ENCODE data around the gene TENT5C. TPM values are rescaled to one million over a fixed set of nuclear protein-coding genes. Genes with fewer than 3 reads are reported as not detected.
"Not testable (repeated sequence)": the region's sequence is repeated elsewhere in the genome, so short reads cannot be mapped to it uniquely, and the experiment has no call there.

The TENT5C gene
- total RNA-seq = 4.9 and 5.2 TPM in 2 replicates

DNA sequence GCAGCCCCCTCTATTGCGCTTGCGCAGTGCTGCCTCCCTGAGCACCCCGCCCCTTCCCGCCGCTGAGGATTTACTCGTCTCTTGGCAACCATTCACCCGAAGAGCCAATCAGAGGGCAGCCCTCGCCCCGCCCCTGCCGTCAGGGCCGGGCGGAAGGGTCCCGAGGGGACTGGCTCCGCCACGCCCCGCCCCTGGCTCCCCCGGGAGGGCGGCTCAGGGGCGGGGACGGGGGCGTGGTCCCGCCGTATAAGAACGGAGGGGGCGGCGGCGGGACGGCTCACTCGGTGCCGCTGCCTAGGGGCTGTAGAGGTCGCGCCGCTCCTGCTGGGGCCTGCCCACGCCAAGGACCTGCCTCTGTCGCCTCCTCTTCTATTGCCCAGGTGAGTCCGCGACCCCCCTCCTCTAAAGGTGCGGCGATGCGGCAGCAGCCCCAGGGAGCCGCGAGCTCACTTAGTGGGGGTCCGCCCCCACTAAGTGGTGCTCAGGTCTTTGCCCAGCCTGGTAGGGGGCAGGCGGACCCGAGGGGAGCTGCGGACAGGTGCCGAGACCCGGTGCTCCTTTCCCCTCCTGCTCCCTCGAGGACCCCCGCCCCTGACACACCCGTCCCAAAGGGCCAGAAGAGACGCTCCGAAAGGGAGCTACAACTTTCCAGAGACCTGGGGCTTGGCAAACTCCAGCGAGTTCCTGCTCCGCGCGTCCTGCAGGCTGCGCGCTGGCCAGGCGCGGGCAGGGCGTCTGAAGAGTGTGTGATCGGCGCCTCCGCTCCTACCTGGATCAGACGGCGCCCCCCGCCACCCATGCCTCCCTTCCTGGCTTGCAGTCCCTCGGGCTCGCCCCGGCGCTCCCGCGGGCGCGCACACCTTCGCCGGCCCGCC lies at the start of gene TENT5C:
TENT5C (plus strand) TSS at position 275 of the 875 bp plus-strand sequence. CDS start 16,821 bp downstream, outside the sequence.
- Mint-ChIP-seq H3K27ac (peak within 1 kb of the TSS; percentile 80), H3K27me3 (ENCODE audit: insufficient read depth) (peaks cover 26% of the 10 kb centered on the region), H3K9me3 (no peaks in the 10 kb centered on the region), H3K36me3 (ENCODE audit: low read depth) (peaks cover 25% of the 10 kb centered on the region), H3K4me1 (ENCODE audit: low read depth) (peaks cover 56% of the 10 kb centered on the region), H3K4me3 (peak within 1 kb of the TSS; percentile 91)
- DNase-seq (ENCODE audit: low spot score) = peak; percentile 98
- intact Hi-C loops (cut with micrococcal nuclease) = loop anchor here (1.0 to 10.0 kb wide), 12 partner anchors 12 to 841 kb away; partner anchors contain the start of genes GDAP2, MAN1A2, TTF2 and WDR3

DNA sequence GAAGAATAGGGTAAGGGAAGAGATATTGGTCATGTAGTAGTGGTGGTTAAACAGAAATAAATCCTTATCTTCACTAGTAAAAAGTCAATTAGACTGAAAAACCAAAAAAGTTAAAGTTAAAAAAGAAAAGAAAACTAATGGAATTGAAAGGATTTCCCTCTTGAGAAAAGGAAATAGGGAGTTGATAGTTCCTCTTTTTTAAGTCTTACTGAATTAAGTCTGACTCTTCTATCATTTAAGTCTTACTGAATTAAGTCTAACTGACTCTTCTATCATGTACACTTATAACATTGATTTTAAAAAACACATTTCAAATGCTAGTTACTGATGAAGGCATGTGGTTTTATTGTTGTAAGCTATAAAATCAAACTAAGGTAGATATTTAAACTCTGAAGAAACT lies 49.5 kb upstream of the TENT5C start:
- Mint-ChIP-seq H3K4me3 (no peak overlapping the region), H3K27ac (no peak overlapping the region), H3K9me3 (peaks cover 11% of the 10 kb centered on the region), H3K36me3 (ENCODE audit: low read depth) (no peaks in the 10 kb centered on the region), H3K27me3 (ENCODE audit: insufficient read depth) (peaks cover 20% of the 10 kb centered on the region), H3K4me1 (ENCODE audit: low read depth) (no peaks in the 10 kb centered on the region)
- no peak for DNase-seq (ENCODE audit: low spot score)
- intact Hi-C loops (cut with micrococcal nuclease) = no loop called here

DNA sequence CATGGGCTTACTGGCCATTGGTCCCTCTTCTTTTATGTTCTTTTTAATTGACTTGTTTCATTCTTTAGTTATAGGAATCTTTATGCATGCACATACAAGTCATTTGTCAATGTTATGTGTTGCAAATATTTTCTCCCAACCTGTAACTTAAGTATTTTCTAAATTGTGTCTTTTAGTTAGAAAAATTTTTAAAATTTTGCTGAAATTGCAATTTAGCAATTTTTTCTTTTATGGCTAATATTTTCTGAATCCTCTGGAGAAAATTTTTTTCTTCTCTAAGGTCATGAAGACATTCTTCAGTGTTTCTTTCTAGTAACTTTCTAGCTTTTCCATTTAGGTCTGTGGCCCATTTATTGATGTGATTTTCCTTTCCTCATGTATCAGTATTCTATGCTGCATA lies 48.9 kb upstream of the TENT5C start:
- peaks cover 20% of the 10 kb centered on the region for H3K27me3 Mint-ChIP-seq (ENCODE audit: insufficient read depth)
- no peaks in the 10 kb centered on the region for H3K4me1 Mint-ChIP-seq (ENCODE audit: low read depth)
- intact Hi-C loops (cut with micrococcal nuclease) = no loop called here
- H3K4me3 Mint-ChIP-seq = no peak overlapping the region
- H3K36me3 Mint-ChIP-seq (ENCODE audit: low read depth) = no peaks in the 10 kb centered on the region
- no peak overlapping the region for H3K27ac Mint-ChIP-seq
- peaks cover 11% of the 10 kb centered on the region for H3K9me3 Mint-ChIP-seq
- DNase-seq (ENCODE audit: low spot score) = no peak

DNA sequence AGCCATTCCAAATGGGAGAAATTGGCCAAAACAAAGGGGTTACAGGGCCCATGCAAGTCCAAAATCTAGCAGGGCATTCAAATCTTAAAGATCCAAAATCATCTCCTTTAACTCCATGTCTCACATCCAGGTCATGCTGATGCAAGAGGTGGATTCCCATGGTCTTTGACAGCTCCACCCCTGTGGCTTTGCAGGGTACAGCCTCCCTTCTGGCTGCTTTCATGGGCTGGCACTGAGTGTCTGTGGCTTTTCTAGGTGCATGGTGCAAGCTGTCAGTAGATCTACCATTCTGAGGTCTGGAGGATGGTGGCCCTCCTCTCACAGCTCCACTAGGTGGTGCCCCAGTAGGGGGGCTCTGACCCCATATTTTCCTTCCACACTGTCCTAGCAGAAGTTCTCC lies 47.4 kb upstream of the TENT5C start:
- H3K27me3 Mint-ChIP-seq (ENCODE audit: insufficient read depth) = peaks cover 18% of the 10 kb centered on the region
- DNase-seq (ENCODE audit: low spot score); H3K36me3 Mint-ChIP-seq (ENCODE audit: low read depth); H3K27ac Mint-ChIP-seq; H3K4me1 Mint-ChIP-seq (ENCODE audit: low read depth); intact Hi-C loops (cut with micrococcal nuclease); H3K4me3 Mint-ChIP-seq: not testable (repeated sequence)
- H3K9me3 Mint-ChIP-seq = peaks cover 11% of the 10 kb centered on the region

DNA sequence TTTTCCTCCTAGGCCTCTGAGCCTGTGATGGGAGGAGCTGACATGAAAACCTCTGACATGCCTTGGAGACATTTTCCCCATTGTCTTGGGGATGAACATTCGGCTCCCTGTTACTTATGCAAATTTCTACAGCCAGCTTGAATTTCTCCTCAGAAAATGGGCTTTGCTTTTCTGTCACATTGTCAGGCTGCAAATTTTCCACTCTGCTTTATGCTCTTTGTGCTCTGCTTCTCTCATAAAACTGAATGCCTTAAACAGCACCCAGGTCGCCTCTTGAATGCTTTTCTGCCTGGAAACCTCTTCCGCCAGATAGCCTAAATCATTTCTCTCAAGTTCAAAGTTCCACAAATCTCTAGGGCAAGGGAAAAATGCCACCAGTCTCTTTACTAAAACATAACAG lies 46.7 kb upstream of the TENT5C start:
- intact Hi-C loops (cut with micrococcal nuclease) = no loop called here
- DNase-seq (ENCODE audit: low spot score) = no peak
- peaks cover 11% of the 10 kb centered on the region for H3K9me3 Mint-ChIP-seq
- H3K27me3 Mint-ChIP-seq (ENCODE audit: insufficient read depth) = peaks cover 18% of the 10 kb centered on the region
- no peaks in the 10 kb centered on the region for H3K36me3 Mint-ChIP-seq (ENCODE audit: low read depth)
- no peaks in the 10 kb centered on the region for H3K4me1 Mint-ChIP-seq (ENCODE audit: low read depth)
- H3K4me3 Mint-ChIP-seq = no peak overlapping the region
- H3K27ac Mint-ChIP-seq = no peak overlapping the region

DNA sequence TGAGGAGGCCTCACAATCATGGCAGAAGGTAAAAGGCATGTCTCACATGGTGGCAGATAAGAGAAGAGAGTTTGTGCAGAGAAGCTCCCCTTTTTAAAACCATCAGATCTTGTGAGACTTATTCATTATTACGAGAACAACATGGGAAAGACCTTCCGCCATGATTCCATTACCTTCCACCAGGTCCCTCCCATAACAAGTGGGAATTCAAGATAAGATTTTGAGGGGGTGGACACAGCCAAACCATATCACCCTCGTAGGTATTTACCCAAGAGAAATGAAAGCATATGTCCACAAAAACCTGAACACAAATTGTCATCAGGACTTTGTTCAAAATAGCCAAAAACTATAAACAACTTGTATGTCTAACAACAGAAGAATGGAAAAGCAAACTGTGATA lies 45.9 kb upstream of the TENT5C start:
- no peak for DNase-seq (ENCODE audit: low spot score)
- Mint-ChIP-seq H3K4me3 (no peak overlapping the region), H3K9me3 (peaks cover 11% of the 10 kb centered on the region), H3K36me3 (ENCODE audit: low read depth) (no peaks in the 10 kb centered on the region), H3K27ac (no peak overlapping the region), H3K27me3 (ENCODE audit: insufficient read depth) (peaks cover 20% of the 10 kb centered on the region), H3K4me1 (ENCODE audit: low read depth) (peaks cover 5% of the 10 kb centered on the region)
- intact Hi-C loops (cut with micrococcal nuclease) = no loop called here

DNA sequence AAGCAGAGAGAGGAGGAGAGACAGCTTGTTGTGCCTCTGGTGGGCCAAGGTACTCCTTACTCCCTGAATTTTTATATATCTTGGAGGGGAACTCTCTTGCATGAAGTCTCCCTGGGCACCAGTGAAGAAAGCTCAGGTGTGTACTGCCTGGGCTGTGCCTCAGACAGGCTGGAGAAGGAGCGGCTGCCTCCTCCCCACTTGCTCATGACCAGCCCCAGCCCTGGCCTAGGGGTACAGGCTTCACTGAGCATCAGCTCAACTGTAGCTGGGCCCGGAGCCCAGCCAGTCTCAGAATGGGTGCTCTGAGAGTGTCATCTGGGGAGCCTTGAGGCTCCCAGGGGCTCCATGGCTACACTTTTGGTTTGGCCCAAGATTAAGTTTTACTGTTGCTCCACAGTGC lies 44.8 kb upstream of the TENT5C start:
- H3K4me3 Mint-ChIP-seq = no peak overlapping the region
- no peak overlapping the region for H3K27ac Mint-ChIP-seq
- no peaks in the 10 kb centered on the region for H3K36me3 Mint-ChIP-seq (ENCODE audit: low read depth)
- peaks cover 16% of the 10 kb centered on the region for H3K27me3 Mint-ChIP-seq (ENCODE audit: insufficient read depth)
- H3K9me3 Mint-ChIP-seq = peaks cover 11% of the 10 kb centered on the region
- DNase-seq (ENCODE audit: low spot score) = no peak
- intact Hi-C loops (cut with micrococcal nuclease) = no loop called here
- peaks cover 5% of the 10 kb centered on the region for H3K4me1 Mint-ChIP-seq (ENCODE audit: low read depth)

DNA sequence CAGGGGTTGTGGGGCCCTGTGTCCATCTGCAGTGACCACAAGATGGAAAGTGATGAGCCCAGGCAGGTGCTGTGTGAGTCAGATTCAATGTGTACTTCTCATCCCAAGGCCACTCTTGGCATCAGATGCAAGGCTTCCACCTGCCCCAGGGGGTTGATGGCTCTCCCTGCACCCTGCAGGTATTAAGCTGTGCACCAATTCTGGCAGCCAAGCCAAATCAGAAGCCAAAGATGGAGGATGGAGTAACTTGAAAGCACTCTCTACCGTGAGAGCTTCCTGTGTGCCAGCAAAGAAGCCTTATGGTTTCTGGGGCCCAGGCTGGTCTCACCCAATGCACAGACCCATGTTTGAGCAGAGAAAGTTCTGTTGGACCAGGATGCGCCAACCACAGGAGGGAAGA lies 44.3 kb upstream of the TENT5C start:
- Mint-ChIP-seq H3K4me1 (ENCODE audit: low read depth) (peaks cover 5% of the 10 kb centered on the region), H3K27me3 (ENCODE audit: insufficient read depth) (peaks cover 14% of the 10 kb centered on the region), H3K4me3 (no peak overlapping the region), H3K27ac (no peak overlapping the region), H3K9me3 (peaks cover 11% of the 10 kb centered on the region), H3K36me3 (ENCODE audit: low read depth) (no peaks in the 10 kb centered on the region)
- DNase-seq (ENCODE audit: low spot score) = no peak
- intact Hi-C loops (cut with micrococcal nuclease) = no loop called here

DNA sequence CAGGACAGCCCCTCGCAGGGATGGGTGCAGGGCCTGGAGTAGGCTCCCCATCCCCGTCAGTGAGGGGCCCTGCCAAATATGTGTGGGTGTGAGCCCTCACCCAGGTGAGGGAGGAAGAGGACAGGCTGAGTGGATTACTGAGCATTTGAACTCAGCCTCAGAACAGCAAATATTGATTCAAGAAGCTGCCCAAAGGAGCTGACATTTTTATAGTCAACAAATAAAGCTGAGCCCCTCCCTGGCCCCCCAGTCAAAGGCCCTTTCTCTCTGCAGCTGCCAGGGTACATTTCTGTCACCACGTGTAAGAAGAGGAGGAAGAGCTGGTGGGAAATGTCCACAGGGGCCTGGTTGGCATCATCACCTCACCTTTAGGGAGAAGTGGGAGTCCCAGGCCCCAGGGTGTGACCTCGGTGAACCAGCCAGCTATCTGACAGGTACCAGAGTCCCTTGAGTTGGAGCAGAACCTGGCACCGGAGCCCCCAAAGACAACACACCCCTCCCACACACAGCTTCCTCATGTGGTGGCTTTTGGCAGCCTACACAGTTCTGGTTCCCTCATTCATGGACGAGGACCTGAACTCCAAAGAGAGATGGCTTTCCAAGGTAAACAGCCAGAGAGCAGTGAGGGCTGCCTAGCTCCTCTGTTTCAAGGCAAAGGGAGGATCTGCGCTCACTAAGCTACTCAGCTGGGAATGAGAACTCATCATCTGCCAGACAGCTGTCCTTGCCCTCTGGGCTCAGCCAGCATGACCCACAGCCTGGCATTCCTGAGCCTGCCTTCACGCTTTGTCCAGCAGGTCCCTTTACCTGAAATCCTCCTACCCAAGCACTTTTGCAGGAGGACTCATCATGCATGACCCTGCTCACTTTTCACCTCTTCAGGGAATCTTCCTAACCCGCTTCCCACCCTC lies 43.0 kb upstream of the TENT5C start:
- Mint-ChIP-seq H3K27ac (no peak overlapping the region), H3K4me1 (ENCODE audit: low read depth) (peaks cover 5% of the 10 kb centered on the region)
- DNase-seq (ENCODE audit: low spot score) = no peak

DNA sequence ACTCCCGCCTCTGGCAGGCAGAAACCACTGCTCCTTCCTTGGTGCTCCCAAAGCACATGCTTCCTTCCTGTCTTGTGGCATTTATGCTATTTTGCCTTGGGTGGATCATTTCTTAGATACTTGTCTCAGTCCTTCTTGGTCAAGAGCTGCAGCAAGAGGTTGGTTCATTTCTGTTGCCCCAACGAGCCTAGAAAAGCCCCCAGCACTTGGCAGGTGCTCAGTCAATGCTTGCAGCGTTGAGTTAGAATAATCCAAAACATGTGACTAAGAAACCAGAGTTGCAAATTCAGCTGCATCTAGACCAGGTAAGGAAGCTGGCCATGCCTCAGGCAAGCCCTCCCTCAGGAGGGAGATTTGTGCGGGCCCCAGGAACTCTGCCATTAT lies 42.4 kb upstream of the TENT5C start:
- no peak overlapping the region for H3K4me3 Mint-ChIP-seq
- H3K27me3 Mint-ChIP-seq (ENCODE audit: insufficient read depth) = peaks cover 10% of the 10 kb centered on the region
- no peaks in the 10 kb centered on the region for H3K36me3 Mint-ChIP-seq (ENCODE audit: low read depth)
- intact Hi-C loops (cut with micrococcal nuclease) = no loop called here
- no peak overlapping the region for H3K27ac Mint-ChIP-seq
- peaks cover 6% of the 10 kb centered on the region for H3K9me3 Mint-ChIP-seq
- no peak for DNase-seq (ENCODE audit: low spot score)
- H3K4me1 Mint-ChIP-seq (ENCODE audit: low read depth) = peaks cover 5% of the 10 kb centered on the region

More for the DNA sequence above, 43.0 kb upstream of the TENT5C start:
- Mint-ChIP-seq H3K36me3 (ENCODE audit: low read depth) (no peaks in the 10 kb centered on the region), H3K9me3 (peaks cover 8% of the 10 kb centered on the region), H3K27me3 (ENCODE audit: insufficient read depth) (peaks cover 10% of the 10 kb centered on the region), H3K4me3 (no peak overlapping the region)
- intact Hi-C loops (cut with micrococcal nuclease) = no loop called here

DNA sequence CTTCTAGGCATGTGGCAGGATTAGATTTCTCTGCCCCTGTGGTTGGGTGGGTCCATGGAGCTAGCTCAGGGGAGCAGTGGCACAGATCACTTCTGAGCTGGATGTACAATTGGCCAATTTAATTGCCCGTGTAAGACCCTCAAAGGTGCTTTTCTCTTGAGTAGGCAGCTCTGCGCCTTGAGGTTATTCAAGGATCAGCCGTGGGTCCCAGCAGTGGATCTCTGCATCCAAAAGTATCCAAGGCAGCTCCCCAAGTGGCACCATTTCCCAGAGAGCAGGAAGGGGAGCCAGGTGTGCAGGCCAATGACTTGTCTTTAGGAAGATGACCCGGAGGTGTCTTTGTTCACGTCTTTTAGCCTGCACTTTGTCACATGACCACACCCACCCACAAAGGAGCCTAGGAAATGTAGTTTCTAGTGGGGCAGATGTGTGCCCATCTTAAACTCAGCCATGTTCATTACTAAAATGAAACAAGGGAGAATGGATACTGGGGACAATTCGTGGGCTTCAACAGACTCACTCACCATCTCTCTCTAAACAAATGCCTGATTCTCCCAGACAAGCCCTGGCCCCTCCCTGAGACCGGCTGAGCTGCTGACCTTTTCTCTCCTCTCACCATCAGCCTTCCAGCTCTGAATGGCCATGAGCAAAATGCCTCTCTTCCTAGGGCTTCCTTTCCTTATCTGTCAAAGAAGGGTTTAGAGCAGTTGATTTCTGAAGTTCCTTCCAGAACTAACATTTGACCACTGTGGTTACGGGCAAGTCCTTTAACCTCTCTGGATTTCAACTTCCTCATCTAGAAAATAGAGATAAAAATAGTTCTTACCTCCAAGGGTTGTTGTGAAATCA lies 41.4 kb upstream of the TENT5C start:
- Mint-ChIP-seq H3K9me3 (peaks cover under 1% of the 10 kb centered on the region), H3K4me3 (no peak overlapping the region), H3K27me3 (ENCODE audit: insufficient read depth) (peaks cover 10% of the 10 kb centered on the region), H3K36me3 (ENCODE audit: low read depth) (no peaks in the 10 kb centered on the region), H3K27ac (no peak overlapping the region), H3K4me1 (ENCODE audit: low read depth) (peaks cover 5% of the 10 kb centered on the region)
- no peak for DNase-seq (ENCODE audit: low spot score)
- intact Hi-C loops (cut with micrococcal nuclease) = no loop called here

DNA sequence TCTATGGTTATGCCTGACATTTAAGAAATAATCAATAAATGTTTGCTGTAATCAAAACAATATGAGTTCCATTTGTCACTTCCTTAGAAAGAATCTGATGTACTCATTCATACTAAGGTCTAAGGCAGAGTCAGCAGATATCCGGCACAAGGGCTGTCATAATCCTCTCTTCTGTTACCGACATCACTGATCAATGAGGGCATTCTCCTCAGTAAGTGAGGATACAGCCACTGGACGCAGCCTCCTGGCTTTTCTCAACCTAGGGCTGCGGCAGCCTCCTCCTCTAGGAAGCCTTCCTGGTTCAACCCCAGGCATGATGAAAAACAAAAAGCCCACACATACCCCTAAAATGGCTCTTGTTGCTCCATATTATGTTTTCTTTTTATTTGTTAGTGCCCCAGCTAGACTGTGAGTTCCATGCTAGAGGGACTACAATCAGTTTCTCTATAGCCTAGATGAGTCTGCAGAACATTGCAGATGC lies 40.7 kb upstream of the TENT5C start:
- intact Hi-C loops (cut with micrococcal nuclease) = no loop called here
- H3K4me1 Mint-ChIP-seq (ENCODE audit: low read depth) = peaks cover 5% of the 10 kb centered on the region
- H3K27me3 Mint-ChIP-seq (ENCODE audit: insufficient read depth) = peaks cover 10% of the 10 kb centered on the region
- no peak overlapping the region for H3K27ac Mint-ChIP-seq
- no peaks in the 10 kb centered on the region for H3K9me3 Mint-ChIP-seq
- DNase-seq (ENCODE audit: low spot score) = no peak
- H3K4me3 Mint-ChIP-seq = no peak overlapping the region
- no peaks in the 10 kb centered on the region for H3K36me3 Mint-ChIP-seq (ENCODE audit: low read depth)
